SK-N-SH treated with all-trans-retinoic acid at 6 μM for 48 hours (cell line): Measurements from ENCODE around the gene MYO3B.

Experiments
- ATAC-seq: fragments of 200-7000 bp; cut with Tn5 transposase; 3 replicates; pipeline ENCODE4 v1.9.1; 2020; ENCODE audit warnings: mild to moderate bottlenecking, moderate library complexity
- ARNTL ChIP-seq: fragments of 450-650 bp; formaldehyde crosslinking; IDR thresholded peaks from 2 replicates; pipeline ENCODE4 v1.5.0; 2020; ENCODE audit warnings: low read depth, mild to moderate bottlenecking, moderate library complexity, borderline replicate concordance
- BACH2 ChIP-seq: fragments of 250-450 bp; sonication (Bioruptor Pico); IDR thresholded peaks from 2 replicates; pipeline ENCODE4 v1.9.0; 2021; ENCODE audit warnings: mild to moderate bottlenecking, borderline replicate concordance
- CSDC2 ChIP-seq: fragments of 250-450 bp; sonication (Bioruptor Pico); IDR thresholded peaks from 2 replicates; pipeline ENCODE4 v1.5.0; 2020; ENCODE audit warnings: mild to moderate bottlenecking, moderate library complexity
- ESRRG ChIP-seq: fragments of 250-450 bp; sonication (Bioruptor Pico); IDR thresholded peaks from 2 replicates; pipeline ENCODE4 v1.6.1; 2021; ENCODE audit warnings: mild to moderate bottlenecking
- GLIS3 ChIP-seq: fragments of 250-450 bp; sonication (Bioruptor Pico); IDR thresholded peaks from 2 replicates; pipeline ENCODE4 v1.5.0; 2020; ENCODE audit warnings: mild to moderate bottlenecking, moderate library complexity
- ISL1 ChIP-seq: fragments of 250-450 bp; sonication (Bioruptor Pico); IDR thresholded peaks from 2 replicates; pipeline ENCODE4 v2.1.2; 2022; ENCODE audit warnings: mild to moderate bottlenecking, moderate library complexity
- OSR1 ChIP-seq: fragments of 250-450 bp; sonication (Bioruptor Pico); IDR thresholded peaks from 2 replicates; pipeline ENCODE4 v1.8.0; 2022; ENCODE audit warnings: moderate library complexity, mild to moderate bottlenecking, inconsistent platforms
- PPARA ChIP-seq: fragments of 250-450 bp; sonication (Bioruptor Pico); IDR thresholded peaks from 2 replicates; pipeline ENCODE4 v1.5.0; 2020; ENCODE audit warnings: mild to moderate bottlenecking, borderline replicate concordance
- RARB ChIP-seq: fragments of 250-450 bp; sonication (Bioruptor Pico); IDR thresholded peaks from 2 replicates; pipeline ENCODE4 v1.8.0; 2021; ENCODE audit warnings: mild to moderate bottlenecking, moderate library complexity
- SNAI2 ChIP-seq: fragments of 250-450 bp; sonication (Bioruptor Pico); IDR thresholded peaks from 2 replicates; pipeline ENCODE4 v1.5.0; 2020; ENCODE audit warnings: mild to moderate bottlenecking, moderate library complexity
- TCF4 ChIP-seq: fragments of 250-450 bp; sonication (Bioruptor Pico); IDR thresholded peaks from 2 replicates; pipeline ENCODE4 v1.8.0; 2021; ENCODE audit warnings: mild to moderate bottlenecking, moderate library complexity, borderline replicate concordance
- TOX ChIP-seq: fragments of 250-450 bp; sonication (Bioruptor Pico); IDR thresholded peaks from 2 replicates; pipeline ENCODE4 v1.8.0; 2021; ENCODE audit warnings: mild to moderate bottlenecking, moderate library complexity, borderline replicate concordance
- ZC3H10 ChIP-seq: fragments of 250-450 bp; sonication (Bioruptor Pico); IDR thresholded peaks from 2 replicates; pipeline ENCODE4 v1.5.1; 2021; ENCODE audit warnings: mild to moderate bottlenecking, moderate library complexity
- ZFP3 ChIP-seq: fragments of 250-450 bp; sonication (Bioruptor Pico); IDR thresholded peaks from 2 replicates; pipeline ENCODE4 v1.5.0; 2020; ENCODE audit warnings: mild to moderate bottlenecking, moderate library complexity
- ZFP30 ChIP-seq: fragments of 450-650 bp; formaldehyde crosslinking; IDR thresholded peaks from 2 replicates; pipeline ENCODE4 v1.5.0; 2022; ENCODE audit warnings: mild to moderate bottlenecking, moderate library complexity
- ZNF565 ChIP-seq: fragments of 450-650 bp; formaldehyde crosslinking; conservative IDR thresholded peaks from 2 replicates; pipeline ENCODE4 v1.5.0; 2020; ENCODE audit warnings: low read depth, mild to moderate bottlenecking, moderate library complexity
- ZNF70 ChIP-seq: fragments of 450-650 bp; formaldehyde crosslinking; IDR thresholded peaks from 2 replicates; pipeline ENCODE4 v1.5.0; 2020; ENCODE audit warnings: mild to moderate bottlenecking, moderate library complexity
- ZNF8 ChIP-seq: fragments of 450-650 bp; formaldehyde crosslinking; IDR thresholded peaks from 2 replicates; pipeline ENCODE4 v1.5.0; 2020; ENCODE audit warnings: mild to moderate bottlenecking, moderate library complexity
- TF ChIP-seq, protein P1 (sequence below): fragments of 250-450 bp; sonication (Bioruptor Pico); IDR thresholded peaks from 2 replicates; pipeline ENCODE4 v1.5.0; 2020; ENCODE audit warnings: mild to moderate bottlenecking, moderate library complexity
- TF ChIP-seq, protein P2 (sequence below): fragments of 250-450 bp; sonication (Bioruptor Pico); IDR thresholded peaks from 2 replicates; pipeline ENCODE4 v1.5.1; 2021; ENCODE audit warnings: mild to moderate bottlenecking, moderate library complexity
- TF ChIP-seq, protein P3 (sequence below): fragments of 250-450 bp; sonication (Bioruptor Pico); IDR thresholded peaks from 2 replicates; pipeline ENCODE4 v1.8.0; 2021; ENCODE audit warnings: low read depth, mild to moderate bottlenecking, moderate library complexity, borderline replicate concordance
- TF ChIP-seq, protein P4 (sequence below): fragments of 250-450 bp; sonication (Bioruptor Pico); IDR thresholded peaks from 2 replicates; pipeline ENCODE4 v1.8.0; 2020; ENCODE audit warnings: mild to moderate bottlenecking, moderate library complexity, borderline replicate concordance

Gene MYO3B

DNA sequence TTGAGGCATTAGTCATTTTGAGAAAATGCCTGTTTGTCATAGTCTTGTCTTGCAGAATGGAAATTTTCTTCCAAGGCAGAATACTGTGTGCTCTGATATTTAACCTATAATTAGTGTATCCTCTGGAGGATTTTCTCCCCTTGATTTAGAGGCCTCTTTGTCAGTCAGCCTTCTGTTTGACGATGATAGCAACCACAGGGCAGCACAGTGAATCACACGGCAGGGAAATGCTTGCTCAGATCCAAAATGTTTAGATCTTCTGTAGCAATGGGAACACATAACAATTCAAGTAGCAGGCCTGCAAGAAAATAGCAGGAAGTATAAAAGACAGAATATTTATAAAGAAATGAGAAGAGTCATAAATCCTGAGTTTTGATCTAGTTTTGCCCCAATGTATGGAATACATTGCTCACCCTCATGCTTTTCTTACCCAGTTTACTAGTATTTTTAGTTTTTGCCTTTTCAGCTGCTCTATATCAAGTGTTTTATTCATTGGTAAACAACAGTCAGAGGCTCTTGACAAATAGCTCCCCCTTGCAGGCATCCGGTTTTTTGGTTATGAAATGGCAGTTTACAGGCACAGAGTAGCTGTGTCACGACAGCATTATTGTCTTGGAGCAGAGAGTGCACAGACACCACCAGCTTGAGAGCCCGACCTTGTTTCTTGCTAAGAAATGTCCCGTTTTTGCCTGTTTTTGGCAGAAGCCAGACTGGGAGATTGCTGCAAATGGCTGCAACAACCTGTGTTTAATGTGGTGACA is 185.1 kb downstream of the MYO3B start:
- no peak for ATAC-seq
- TF ChIP-seq OSR1 (CRISPR knock-in tag) = no peak
- TF ChIP-seq ZC3H10 (CRISPR knock-in tag) = no peak
- no peak for TF ChIP-seq ARNTL (CRISPR knock-in tag)
- TF ChIP-seq SNAI2 (CRISPR knock-in tag) = no peak
- no peak for TF ChIP-seq ZFP3 (CRISPR knock-in tag)
- TF ChIP-seq, protein P1, sequence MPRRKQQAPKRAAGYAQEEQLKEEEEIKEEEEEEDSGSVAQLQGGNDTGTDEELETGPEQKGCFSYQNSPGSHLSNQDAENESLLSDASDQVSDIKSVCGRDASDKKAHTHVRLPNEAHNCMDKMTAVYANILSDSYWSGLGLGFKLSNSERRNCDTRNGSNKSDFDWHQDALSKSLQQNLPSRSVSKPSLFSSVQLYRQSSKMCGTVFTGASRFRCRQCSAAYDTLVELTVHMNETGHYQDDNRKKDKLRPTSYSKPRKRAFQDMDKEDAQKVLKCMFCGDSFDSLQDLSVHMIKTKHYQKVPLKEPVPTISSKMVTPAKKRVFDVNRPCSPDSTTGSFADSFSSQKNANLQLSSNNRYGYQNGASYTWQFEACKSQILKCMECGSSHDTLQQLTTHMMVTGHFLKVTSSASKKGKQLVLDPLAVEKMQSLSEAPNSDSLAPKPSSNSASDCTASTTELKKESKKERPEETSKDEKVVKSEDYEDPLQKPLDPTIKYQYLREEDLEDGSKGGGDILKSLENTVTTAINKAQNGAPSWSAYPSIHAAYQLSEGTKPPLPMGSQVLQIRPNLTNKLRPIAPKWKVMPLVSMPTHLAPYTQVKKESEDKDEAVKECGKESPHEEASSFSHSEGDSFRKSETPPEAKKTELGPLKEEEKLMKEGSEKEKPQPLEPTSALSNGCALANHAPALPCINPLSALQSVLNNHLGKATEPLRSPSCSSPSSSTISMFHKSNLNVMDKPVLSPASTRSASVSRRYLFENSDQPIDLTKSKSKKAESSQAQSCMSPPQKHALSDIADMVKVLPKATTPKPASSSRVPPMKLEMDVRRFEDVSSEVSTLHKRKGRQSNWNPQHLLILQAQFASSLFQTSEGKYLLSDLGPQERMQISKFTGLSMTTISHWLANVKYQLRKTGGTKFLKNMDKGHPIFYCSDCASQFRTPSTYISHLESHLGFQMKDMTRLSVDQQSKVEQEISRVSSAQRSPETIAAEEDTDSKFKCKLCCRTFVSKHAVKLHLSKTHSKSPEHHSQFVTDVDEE = no peak
- TF ChIP-seq ZNF70 (CRISPR knock-in tag) = no peak
- TF ChIP-seq TCF4 (CRISPR knock-in tag) = no peak
- TF ChIP-seq CSDC2 (CRISPR knock-in tag) = no peak
- TF ChIP-seq GLIS3 = no peak

DNA sequence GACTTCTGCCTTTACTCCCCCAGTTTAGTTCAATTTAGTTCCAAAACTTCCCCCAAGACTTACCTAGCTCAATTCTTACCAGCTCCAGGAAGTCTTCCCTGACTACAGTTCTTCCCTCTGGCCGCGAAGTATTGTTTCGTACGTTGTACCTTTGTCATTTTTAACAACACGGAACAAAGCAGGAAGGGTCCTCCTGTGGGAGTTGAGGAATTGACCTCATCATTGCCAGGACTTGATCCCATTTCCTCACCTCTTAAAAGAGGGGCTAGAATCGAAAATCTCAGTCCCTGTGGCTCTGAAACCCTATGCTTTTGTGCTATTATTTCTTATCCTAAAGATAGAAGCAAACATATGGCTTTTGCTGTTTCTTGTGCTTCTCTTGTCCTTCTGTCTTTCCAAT is 187.1 kb downstream of the MYO3B start:
- no peak for ATAC-seq
- TF ChIP-seq ZNF70 (CRISPR knock-in tag) (no peak), ZFP3 (CRISPR knock-in tag) (no peak), ISL1 (CRISPR knock-in tag) (no peak), ZNF565 (CRISPR knock-in tag) (no peak), PPARA (CRISPR knock-in tag) (no peak), BACH2 (CRISPR knock-in tag) (no peak), TOX (no peak), ZFP30 (CRISPR knock-in tag) (no peak), ARNTL (CRISPR knock-in tag) (no peak), ZNF8 (no peak)
- TF ChIP-seq, protein P2, sequence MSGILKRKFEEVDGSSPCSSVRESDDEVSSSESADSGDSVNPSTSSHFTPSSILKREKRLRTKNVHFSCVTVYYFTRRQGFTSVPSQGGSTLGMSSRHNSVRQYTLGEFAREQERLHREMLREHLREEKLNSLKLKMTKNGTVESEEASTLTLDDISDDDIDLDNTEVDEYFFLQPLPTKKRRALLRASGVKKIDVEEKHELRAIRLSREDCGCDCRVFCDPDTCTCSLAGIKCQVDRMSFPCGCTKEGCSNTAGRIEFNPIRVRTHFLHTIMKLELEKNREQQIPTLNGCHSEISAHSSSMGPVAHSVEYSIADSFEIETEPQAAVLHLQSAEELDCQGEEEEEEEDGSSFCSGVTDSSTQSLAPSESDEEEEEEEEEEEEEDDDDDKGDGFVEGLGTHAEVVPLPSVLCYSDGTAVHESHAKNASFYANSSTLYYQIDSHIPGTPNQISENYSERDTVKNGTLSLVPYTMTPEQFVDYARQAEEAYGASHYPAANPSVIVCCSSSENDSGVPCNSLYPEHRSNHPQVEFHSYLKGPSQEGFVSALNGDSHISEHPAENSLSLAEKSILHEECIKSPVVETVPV (CRISPR knock-in tag) = no peak
- TF ChIP-seq, protein P3, sequence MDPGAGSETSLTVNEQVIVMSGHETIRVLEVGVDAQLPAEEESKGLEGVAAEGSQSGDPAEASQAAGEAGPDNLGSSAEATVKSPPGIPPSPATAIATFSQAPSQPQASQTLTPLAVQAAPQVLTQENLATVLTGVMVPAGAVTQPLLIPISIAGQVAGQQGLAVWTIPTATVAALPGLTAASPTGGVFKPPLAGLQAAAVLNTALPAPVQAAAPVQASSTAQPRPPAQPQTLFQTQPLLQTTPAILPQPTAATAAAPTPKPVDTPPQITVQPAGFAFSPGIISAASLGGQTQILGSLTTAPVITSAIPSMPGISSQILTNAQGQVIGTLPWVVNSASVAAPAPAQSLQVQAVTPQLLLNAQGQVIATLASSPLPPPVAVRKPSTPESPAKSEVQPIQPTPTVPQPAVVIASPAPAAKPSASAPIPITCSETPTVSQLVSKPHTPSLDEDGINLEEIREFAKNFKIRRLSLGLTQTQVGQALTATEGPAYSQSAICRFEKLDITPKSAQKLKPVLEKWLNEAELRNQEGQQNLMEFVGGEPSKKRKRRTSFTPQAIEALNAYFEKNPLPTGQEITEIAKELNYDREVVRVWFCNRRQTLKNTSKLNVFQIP = no peak
- TF ChIP-seq, protein P1 = no peak

DNA sequence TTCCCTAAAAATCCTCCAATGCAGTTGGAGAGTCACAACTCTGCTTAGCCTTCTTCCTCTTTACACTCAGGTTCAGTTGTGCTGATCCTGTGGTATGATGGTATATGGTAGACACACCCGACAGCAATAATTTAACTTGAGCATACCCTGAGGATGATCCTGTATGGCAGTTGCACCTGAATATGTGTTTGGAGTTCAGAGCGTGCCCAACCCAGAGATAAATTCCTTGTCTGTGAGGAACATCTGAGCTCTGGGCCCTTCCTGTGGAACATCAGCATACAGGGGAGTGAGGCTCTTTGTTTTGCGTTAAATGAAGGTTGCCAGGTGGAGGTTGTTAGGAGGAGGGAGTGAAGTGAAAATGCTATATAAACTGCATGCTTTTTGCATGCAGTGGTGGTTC is 187.7 kb downstream of the MYO3B start:
- ATAC-seq = no peak
- no peak for TF ChIP-seq RARB (CRISPR knock-in tag)
- TF ChIP-seq ESRRG = no peak
- TF ChIP-seq ARNTL (CRISPR knock-in tag) = no peak
- TF ChIP-seq OSR1 (CRISPR knock-in tag) = no peak
- TF ChIP-seq, protein P3 = no peak
- TF ChIP-seq BACH2 (CRISPR knock-in tag) = no peak
- no peak for TF ChIP-seq SNAI2 (CRISPR knock-in tag)
- no peak for TF ChIP-seq ISL1 (CRISPR knock-in tag)
- no peak for TF ChIP-seq ZNF70 (CRISPR knock-in tag)
- TF ChIP-seq, protein P4, sequence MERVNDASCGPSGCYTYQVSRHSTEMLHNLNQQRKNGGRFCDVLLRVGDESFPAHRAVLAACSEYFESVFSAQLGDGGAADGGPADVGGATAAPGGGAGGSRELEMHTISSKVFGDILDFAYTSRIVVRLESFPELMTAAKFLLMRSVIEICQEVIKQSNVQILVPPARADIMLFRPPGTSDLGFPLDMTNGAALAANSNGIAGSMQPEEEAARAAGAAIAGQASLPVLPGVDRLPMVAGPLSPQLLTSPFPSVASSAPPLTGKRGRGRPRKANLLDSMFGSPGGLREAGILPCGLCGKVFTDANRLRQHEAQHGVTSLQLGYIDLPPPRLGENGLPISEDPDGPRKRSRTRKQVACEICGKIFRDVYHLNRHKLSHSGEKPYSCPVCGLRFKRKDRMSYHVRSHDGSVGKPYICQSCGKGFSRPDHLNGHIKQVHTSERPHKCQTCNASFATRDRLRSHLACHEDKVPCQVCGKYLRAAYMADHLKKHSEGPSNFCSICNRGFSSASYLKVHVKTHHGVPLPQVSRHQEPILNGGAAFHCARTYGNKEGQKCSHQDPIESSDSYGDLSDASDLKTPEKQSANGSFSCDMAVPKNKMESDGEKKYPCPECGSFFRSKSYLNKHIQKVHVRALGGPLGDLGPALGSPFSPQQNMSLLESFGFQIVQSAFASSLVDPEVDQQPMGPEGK (CRISPR knock-in tag) = no peak
- no peak for TF ChIP-seq ZNF8
- no peak for TF ChIP-seq ZNF565 (CRISPR knock-in tag)
- no peak for TF ChIP-seq ZC3H10 (CRISPR knock-in tag)
- no peak for TF ChIP-seq ZFP30 (CRISPR knock-in tag)
- no peak for TF ChIP-seq TCF4 (CRISPR knock-in tag)
- TF ChIP-seq GLIS3 = no peak
- no peak for TF ChIP-seq PPARA (CRISPR knock-in tag)
